K562 (cell line): Measurements from ENCODE around the gene ISG20. TPM values are rescaled to one million over a fixed set of nuclear protein-coding genes. Genes with fewer than 3 reads are reported as not detected.

Experiments
- ATAC-seq: fragments of 200-7000 bp; cut with Tn5 transposase; 3 replicates; pipeline ENCODE4 v1.9.1; 2020; ENCODE audit warnings: moderate library complexity
- BruUV-seq: library from RNA; stranded (reverse); fragments of 400-500 nt; replicated peaks from 2 replicates; lab custom pipeline; 2021; lab: Mats Ljungman, UMichigan
- CTCF ChIA-PET: fragments of 300-600 bp; formaldehyde crosslinking; extraction: SDS; loops from one replicate; lab custom pipeline; 2021; ENCODE audit warnings: low intra/inter-chr PET ratio; lab: Yijun Ruan, JAX
- POLR2A ChIA-PET: fragments of 300-600, 350-650 bp; sonication (Branson Sonifier 250); formaldehyde crosslinking; extraction: SDS; loops from one replicate; lab custom pipeline; 2021; ENCODE audit warnings: antibody characterized with exemption, inconsistent platforms; lab: Yijun Ruan, JAX
- DNase-seq, 4 experiments: peaks; one replicate each; pipeline versions ENCODE4 v3.0.0 to v3.0.0-alpha.2; 2011 to 2018; ENCODE audit warnings: low spot score in 3 of 4, mixed read lengths in 3 of 4; ENCODE audit errors: extremely low read depth in 1 of 4
- FAIRE-seq: peaks from 2 replicates; lab custom pipeline; 2011; peaks lifted over from hg19 to GRCh38; lab: Jason Lieb, UNC
- H2AFZ ChIP-seq: 2 replicates; pipeline ENCODE4 v1.6.0; 2011; ENCODE audit warnings: low read depth, low read length, control low read depth, inconsistent platforms
- H3K27ac ChIP-seq: fragments of 200-600 bp; 3 replicates; pipeline ENCODE4 v1.8.0; 2011; ENCODE audit warnings: low read depth, mild to moderate bottlenecking, control low read depth, inconsistent platforms, low read length, moderate library complexity, mixed read lengths; ENCODE audit errors: extremely low read depth
- H3K27me3 ChIP-seq, 2 experiments: fragments of 300-600 bp in 1 of 2; 2 replicates in 1 of 2; 3 replicates in 1 of 2; pipeline versions ENCODE4 v1.6.0 to v1.8.0; 2011; ENCODE audit warnings: inconsistent platforms in 2 of 2, low read length in 2 of 2, mild to moderate bottlenecking in 1 of 2, mixed read lengths in 1 of 2, moderate library complexity in 1 of 2; ENCODE audit not compliant: control insufficient read depth in 2 of 2, insufficient read depth in 2 of 2
- H3K36me3 ChIP-seq: fragments of 300-600 bp; 3 replicates; pipeline ENCODE4 v1.8.0; 2011; ENCODE audit warnings: mild to moderate bottlenecking, low read length, inconsistent platforms; ENCODE audit not compliant: control insufficient read depth, insufficient read depth
- H3K4me1 ChIP-seq, 2 experiments: fragments of 200-600 bp in 1 of 2; replicated peaks in 1 of 2; 2 replicates in 1 of 2; 3 replicates in 1 of 2; pipeline versions ENCODE4 v1.5.1 to v1.8.0; 2011; ENCODE audit warnings: inconsistent platforms in 2 of 2, low read length in 2 of 2, mild to moderate bottlenecking in 1 of 2, mixed read lengths in 1 of 2, moderate library complexity in 1 of 2; ENCODE audit not compliant: control insufficient read depth in 2 of 2, insufficient read depth in 2 of 2
- H3K4me2 ChIP-seq: 2 replicates; pipeline ENCODE4 v1.6.1; 2011; ENCODE audit warnings: low read length, control low read depth, inconsistent platforms, mixed read lengths; ENCODE audit not compliant: insufficient read depth
- H3K4me3 ChIP-seq: fragments of 200-600 bp; sonication (generic), shearing (Covaris generic); 2 replicates; pipeline ENCODE4 v1.5.1; 2016; ENCODE audit warnings: control low read depth, inconsistent platforms
- H3K79me2 ChIP-seq: fragments of 200-600 bp; 3 replicates; pipeline ENCODE4 v1.8.0; 2011; ENCODE audit warnings: low read length, inconsistent platforms; ENCODE audit not compliant: control insufficient read depth, insufficient read depth
- H3K9ac ChIP-seq, 2 experiments: 2 replicates each; pipeline versions ENCODE4 v1.6.0 to v1.6.1; 2011; ENCODE audit warnings: low read depth in 2 of 2, low read length in 2 of 2, control low read depth in 1 of 2, inconsistent platforms in 1 of 2, mild to moderate bottlenecking in 1 of 2, mixed read lengths in 1 of 2; ENCODE audit not compliant: insufficient read depth in 1 of 2
- H3K9me1 ChIP-seq: one replicate; pipeline ENCODE4 v1.6.0; 2011; ENCODE audit warnings: inconsistent platforms, mild to moderate bottlenecking, low read length, moderate library complexity; ENCODE audit not compliant: control insufficient read depth, insufficient read depth
- H3K9me3 ChIP-seq: replicated peaks from 2 replicates; pipeline ENCODE4 v1.5.1; 2011; ENCODE audit warnings: low read depth, low read length, inconsistent platforms; ENCODE audit not compliant: control insufficient read depth, insufficient read depth
- H4K20me1 ChIP-seq: replicated peaks from 2 replicates; pipeline ENCODE4 v1.6.1; 2011; ENCODE audit warnings: low read length, inconsistent platforms, mixed read lengths; ENCODE audit not compliant: control insufficient read depth, insufficient read depth
- SAFB2 ChIP-seq: fragments of 200-400 bp; formaldehyde crosslinking; IDR thresholded peaks from 2 replicates; pipeline ENCODE4 v1.6.1; 2018; ENCODE audit warnings: borderline replicate concordance, low read length, low read depth, moderate library complexity; ENCODE audit not compliant: severe bottlenecking
- SAP30 ChIP-seq: fragments of 200-600 bp; sonication (generic); IDR thresholded peaks from 2 replicates; pipeline ENCODE4 v1.6.1; 2012; ENCODE audit warnings: borderline replicate concordance, low read depth, mild to moderate bottlenecking, moderate library complexity, low read length, control low read depth, inconsistent platforms; ENCODE audit not compliant: insufficient read depth, poor library complexity, severe bottlenecking
- YBX1 ChIP-seq: fragments of 450-650 bp; IDR thresholded peaks from 2 replicates; pipeline ENCODE4 v1.7.1; 2016; ENCODE audit warnings: mild to moderate bottlenecking
- ZEB2 ChIP-seq: fragments of 450-650 bp; IDR thresholded peaks from 2 replicates; pipeline ENCODE4 v1.6.1; 2016
- ZNF316 ChIP-seq: fragments of 450-650 bp; IDR thresholded peaks from 2 replicates; pipeline ENCODE4 v1.6.1; 2016
- WGBS: fragments of 100-300 bp; shearing (Covaris generic); methylation state at CpG from one replicate; pipeline ENCODE4 v1.1.6; 2016; ENCODE audit warnings: low coverage, mixed read lengths; ENCODE audit not compliant: insufficient coverage; ENCODE audit errors: missing lambda C conversion rate; 5-methylcytosine and 5-hydroxymethylcytosine counted together
- in situ Hi-C: fragments of 300-500 bp; cut with MboI; formaldehyde crosslinking; loops from 4 replicates; pipeline ENCODE4 v1.15.0; 2018; ENCODE audit warnings: inconsistent platforms, mixed read lengths
- intact Hi-C: fragments of 100-400 bp; cut with micrococcal nuclease; formaldehyde crosslinking; loops from 2 replicates; pipeline ENCODE4 v1.14.2; 2022
- polyA plus RNA-seq, 8 experiments: library from polyadenylated mRNA; depleted of rRNA in 4 of 8; stranded (reverse) in 5 of 8; unstranded in 3 of 8; fragments of >200 nt; fragmentation: Nextera tagmentation in 2 of 8; fragmentation: Illumina TruSeq in 1 of 8; extraction: Ambion mirVana in 2 of 8; extraction: Trizol in 1 of 8; gene quantifications; 2 replicates each; pipeline versions ENCODE4 v1.2.1 to v1.2.3, GENCODE V29; 2011 to 2014; ENCODE audit warnings: inconsistent platforms in 1 of 8, missing spikeins in 1 of 8
- total RNA-seq, 7 experiments: library from RNA; depleted of rRNA in 6 of 7; stranded (reverse); fragments of >200 nt in 6 of 7; fragmentation: Illumina TruSeq in 2 of 7; extraction: Trizol in 2 of 7; gene quantifications; 2 replicates each; pipeline versions ENCODE4 v1.2.1 to v1.2.3, GENCODE V29; 2011 to 2021; ENCODE audit warnings: low replicate concordance in 1 of 7

ISG20 gene
- total and polyA plus RNA-seq, 9 of the 15 experiments (the other 6 are each of a cell fraction or from before 2014, with no cell fraction given): 0.06 to 2.1 (median 1.00) TPM

DNA sequence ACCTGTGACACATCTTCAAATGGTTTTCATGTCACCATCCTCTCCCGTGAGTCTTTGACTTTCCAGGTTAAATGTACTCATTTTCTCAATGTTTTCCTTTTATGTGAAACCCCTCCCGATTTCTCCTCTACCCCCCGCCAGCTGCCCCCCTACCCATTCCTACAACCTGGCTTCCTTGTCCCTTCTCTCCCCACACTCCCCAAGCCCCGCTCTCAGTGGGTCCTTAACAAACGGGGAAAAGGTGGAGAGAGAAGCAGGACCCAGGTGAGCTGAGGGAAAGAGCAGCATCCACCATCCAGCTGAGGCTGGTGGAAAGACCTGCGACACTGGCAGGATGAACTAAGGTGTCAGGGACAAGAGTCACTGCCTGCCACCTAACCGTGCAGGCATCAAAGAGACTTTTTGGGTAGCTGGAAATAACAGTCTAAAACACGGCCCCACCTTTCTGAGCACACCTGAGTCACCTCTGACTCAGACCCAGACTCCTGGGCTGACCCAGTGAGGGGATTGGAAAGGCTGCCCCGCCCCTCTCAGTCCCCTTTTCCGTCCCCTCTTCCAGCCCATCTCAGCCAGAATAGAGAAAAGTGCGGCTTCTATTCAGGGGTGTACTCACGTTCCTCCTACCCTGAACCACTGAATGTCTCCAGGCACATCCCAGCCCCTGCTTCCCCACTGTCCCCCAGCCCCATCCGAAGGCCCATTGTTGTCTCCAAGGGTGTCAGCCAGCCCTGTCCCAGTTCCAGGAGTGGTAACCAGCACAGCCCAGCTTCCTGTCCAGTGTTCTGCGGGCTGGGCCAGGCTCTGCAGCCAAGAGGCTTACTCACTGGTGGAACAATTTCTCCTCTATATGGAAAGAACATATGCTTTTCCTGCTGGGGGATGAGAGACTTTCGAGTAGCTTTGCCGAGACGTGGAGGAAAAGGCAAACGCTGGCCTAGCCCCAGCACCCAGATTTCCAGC, 20.4 kb downstream of the ISG20 start:
- Histone ChIP-seq H3K27me3 (peaks cover 20 to 65% of the 10 kb centered on the region in 2 experiments; a peak in 4 of 5 replicates), H3K36me3 (no peaks in the 10 kb centered on the region), H3K9ac (no peak overlapping the region), H2AFZ (no peak overlapping the region), H3K27ac (no peak overlapping the region), H3K4me2 (no peak overlapping the region), H3K4me1 (no peaks in the 10 kb centered on the region), H3K4me3 (no peak overlapping the region), H4K20me1 (no peaks in the 10 kb centered on the region), H3K9me1 (no peaks in the 10 kb centered on the region), H3K9me3 (no peaks in the 10 kb centered on the region), H3K79me2 (no peaks in the 10 kb centered on the region)
- intact Hi-C loops (no loop called here), in situ Hi-C loops (no loop called here)
- ATAC-seq: no peak
- BruUV-seq: no TSS peak
- 0% methylated on average over 14 of the region's 18 CpGs for WGBS
- TF ChIP-seq SAFB2: no peak
- no peak for TF ChIP-seq SAP30
- TF ChIP-seq YBX1: no peak
- no peak for TF ChIP-seq ZEB2
- TF ChIP-seq ZNF316: no peak
- no peak for FAIRE-seq
- no peak for DNase-seq
- ChIA-PET CTCF (no interaction called here), POLR2A (interaction anchor here (0.7 kb wide), 2 partner anchors 12 to 90 kb away, joined by 3 read pairs; no protein-coding TSS in a partner anchor)
